WTC11 (cell line): ENCODE results near the gene KHDC1.

Source experiments
- CBFB ChIP-seq: sonication (generic); formaldehyde crosslinking; IDR thresholded peaks from 2 replicates; pipeline ENCODE4 v1.8.1; 2022; ENCODE audit warnings: mild to moderate bottlenecking, low read depth, missing genetic modification reagents
- JAZF1 ChIP-seq: fragments of 250-450 bp; sonication (Bioruptor Pico); IDR thresholded peaks from 2 replicates; pipeline ENCODE4 v1.9.0; 2021; ENCODE audit warnings: moderate library complexity, mild to moderate bottlenecking, inconsistent platforms
- NR2C2 ChIP-seq: sonication (generic); formaldehyde crosslinking; IDR thresholded peaks from 2 replicates; pipeline ENCODE4 v1.8.0; 2022; ENCODE audit warnings: mild to moderate bottlenecking, missing genetic modification reagents
- PRDM15 ChIP-seq: sonication (generic); formaldehyde crosslinking; IDR thresholded peaks from 2 replicates; pipeline ENCODE4 v1.8.0; 2022; ENCODE audit warnings: missing genetic modification reagents
- RELA ChIP-seq: sonication (generic); formaldehyde crosslinking; IDR thresholded peaks from 2 replicates; pipeline ENCODE4 v1.8.1; 2022; ENCODE audit warnings: missing genetic modification reagents, mild to moderate bottlenecking, borderline replicate concordance
- ZNF423 ChIP-seq: fragments of 250-450 bp; sonication (Bioruptor Pico); IDR thresholded peaks from 2 replicates; pipeline ENCODE4 v2.1.2; 2022; ENCODE audit warnings: mild to moderate bottlenecking, moderate library complexity
- TF ChIP-seq, protein P1 (sequence below): fragments of 200-600 bp; IDR thresholded peaks from 2 replicates; pipeline ENCODE4 v1.8.0; 2022; ENCODE audit warnings: antibody characterized with exemption
- TF ChIP-seq, protein P2 (sequence below): sonication (generic); formaldehyde crosslinking; IDR thresholded peaks from 2 replicates; pipeline ENCODE4 v1.8.0; 2022; ENCODE audit warnings: mild to moderate bottlenecking, missing genetic modification reagents
- TF ChIP-seq, protein P3 (sequence below): sonication (generic); formaldehyde crosslinking; IDR thresholded peaks from 2 replicates; pipeline ENCODE4 v1.8.0; 2023; ENCODE audit warnings: mild to moderate bottlenecking, missing genetic modification reagents

- TF ChIP-seq, protein P1, sequence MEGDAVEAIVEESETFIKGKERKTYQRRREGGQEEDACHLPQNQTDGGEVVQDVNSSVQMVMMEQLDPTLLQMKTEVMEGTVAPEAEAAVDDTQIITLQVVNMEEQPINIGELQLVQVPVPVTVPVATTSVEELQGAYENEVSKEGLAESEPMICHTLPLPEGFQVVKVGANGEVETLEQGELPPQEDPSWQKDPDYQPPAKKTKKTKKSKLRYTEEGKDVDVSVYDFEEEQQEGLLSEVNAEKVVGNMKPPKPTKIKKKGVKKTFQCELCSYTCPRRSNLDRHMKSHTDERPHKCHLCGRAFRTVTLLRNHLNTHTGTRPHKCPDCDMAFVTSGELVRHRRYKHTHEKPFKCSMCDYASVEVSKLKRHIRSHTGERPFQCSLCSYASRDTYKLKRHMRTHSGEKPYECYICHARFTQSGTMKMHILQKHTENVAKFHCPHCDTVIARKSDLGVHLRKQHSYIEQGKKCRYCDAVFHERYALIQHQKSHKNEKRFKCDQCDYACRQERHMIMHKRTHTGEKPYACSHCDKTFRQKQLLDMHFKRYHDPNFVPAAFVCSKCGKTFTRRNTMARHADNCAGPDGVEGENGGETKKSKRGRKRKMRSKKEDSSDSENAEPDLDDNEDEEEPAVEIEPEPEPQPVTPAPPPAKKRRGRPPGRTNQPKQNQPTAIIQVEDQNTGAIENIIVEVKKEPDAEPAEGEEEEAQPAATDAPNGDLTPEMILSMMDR, result no peak
- no peak for TF ChIP-seq JAZF1
- no peak for TF ChIP-seq NR2C2 (CRISPR knock-in tag)
- TF ChIP-seq, protein P2, sequence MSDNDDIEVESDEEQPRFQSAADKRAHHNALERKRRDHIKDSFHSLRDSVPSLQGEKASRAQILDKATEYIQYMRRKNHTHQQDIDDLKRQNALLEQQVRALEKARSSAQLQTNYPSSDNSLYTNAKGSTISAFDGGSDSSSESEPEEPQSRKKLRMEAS (CRISPR knock-in tag), result no peak
- TF ChIP-seq PRDM15 (CRISPR knock-in tag), result no peak
- no peak for TF ChIP-seq RELA
- no peak for TF ChIP-seq CBFB (CRISPR knock-in tag)
- TF ChIP-seq, protein P3, sequence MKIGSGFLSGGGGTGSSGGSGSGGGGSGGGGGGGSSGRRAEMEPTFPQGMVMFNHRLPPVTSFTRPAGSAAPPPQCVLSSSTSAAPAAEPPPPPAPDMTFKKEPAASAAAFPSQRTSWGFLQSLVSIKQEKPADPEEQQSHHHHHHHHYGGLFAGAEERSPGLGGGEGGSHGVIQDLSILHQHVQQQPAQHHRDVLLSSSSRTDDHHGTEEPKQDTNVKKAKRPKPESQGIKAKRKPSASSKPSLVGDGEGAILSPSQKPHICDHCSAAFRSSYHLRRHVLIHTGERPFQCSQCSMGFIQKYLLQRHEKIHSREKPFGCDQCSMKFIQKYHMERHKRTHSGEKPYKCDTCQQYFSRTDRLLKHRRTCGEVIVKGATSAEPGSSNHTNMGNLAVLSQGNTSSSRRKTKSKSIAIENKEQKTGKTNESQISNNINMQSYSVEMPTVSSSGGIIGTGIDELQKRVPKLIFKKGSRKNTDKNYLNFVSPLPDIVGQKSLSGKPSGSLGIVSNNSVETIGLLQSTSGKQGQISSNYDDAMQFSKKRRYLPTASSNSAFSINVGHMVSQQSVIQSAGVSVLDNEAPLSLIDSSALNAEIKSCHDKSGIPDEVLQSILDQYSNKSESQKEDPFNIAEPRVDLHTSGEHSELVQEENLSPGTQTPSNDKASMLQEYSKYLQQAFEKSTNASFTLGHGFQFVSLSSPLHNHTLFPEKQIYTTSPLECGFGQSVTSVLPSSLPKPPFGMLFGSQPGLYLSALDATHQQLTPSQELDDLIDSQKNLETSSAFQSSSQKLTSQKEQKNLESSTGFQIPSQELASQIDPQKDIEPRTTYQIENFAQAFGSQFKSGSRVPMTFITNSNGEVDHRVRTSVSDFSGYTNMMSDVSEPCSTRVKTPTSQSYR (CRISPR knock-in tag), result no peak
- no peak for TF ChIP-seq ZNF423 (CRISPR knock-in tag)
Observed at GRCh38 chr6:73227606-73228255, 35.3 kb downstream of the KHDC1 start.
